ENCODE measurements around the gene TANC1. TPM values are rescaled to one million over a fixed set of nuclear protein-coding genes. Genes with fewer than 3 reads are reported as not detected.

The TANC1 gene
- total RNA-seq, 1 donor from 2014 or later: 84.1 TPM

- no peak for TF ChIP-seq CTCF (IDR thresholded peaks at IDR 0.05; ENCODE audit: unreplicated experiment)
- no peaks in the 10 kb centered on the region for H3K9me3 Mint-ChIP-seq (ENCODE audit: unreplicated experiment)
- H3K27me3 Mint-ChIP-seq (ENCODE audit: unreplicated experiment): peaks cover 4% of the 10 kb centered on the region
- H3K27ac Mint-ChIP-seq (ENCODE audit: unreplicated experiment): no peak overlapping the region
- H3K36me3 Mint-ChIP-seq (ENCODE audit: low read depth, unreplicated experiment): peaks cover 18% of the 10 kb centered on the region
- no peak overlapping the region for H3K4me3 Mint-ChIP-seq (ENCODE audit: unreplicated experiment)
- H3K4me1 Mint-ChIP-seq (ENCODE audit: unreplicated experiment): peaks cover 28% of the 10 kb centered on the region
- no peak for DNase-seq (ENCODE audit: low spot score)
Measured at GRCh38 chr2:158999458-158999857, 31.0 kb downstream of the TANC1 start.

- TF ChIP-seq CTCF (IDR thresholded peaks at IDR 0.05; ENCODE audit: unreplicated experiment): no peak
- Mint-ChIP-seq H3K9me3 (ENCODE audit: unreplicated experiment) (no peaks in the 10 kb centered on the region), H3K27me3 (ENCODE audit: unreplicated experiment) (peaks cover 4% of the 10 kb centered on the region), H3K4me1 (ENCODE audit: unreplicated experiment) (peaks cover 22% of the 10 kb centered on the region), H3K27ac (ENCODE audit: unreplicated experiment) (no peak overlapping the region), H3K4me3 (ENCODE audit: unreplicated experiment) (no peak overlapping the region), H3K36me3 (ENCODE audit: low read depth, unreplicated experiment) (peaks cover 24% of the 10 kb centered on the region)
- DNase-seq (ENCODE audit: low spot score): no peak
Measured at GRCh38 chr2:159000072-159000471, 31.6 kb downstream of the TANC1 start.

GRCh38 chr2:159002462-159003111, 34.1 kb downstream of the TANC1 start:
- Mint-ChIP-seq H3K4me1 (ENCODE audit: unreplicated experiment) (peaks cover 2% of the 10 kb centered on the region), H3K9me3 (ENCODE audit: unreplicated experiment) (no peaks in the 10 kb centered on the region), H3K27me3 (ENCODE audit: unreplicated experiment) (peaks cover 6% of the 10 kb centered on the region), H3K36me3 (ENCODE audit: low read depth, unreplicated experiment) (peaks cover 29% of the 10 kb centered on the region), H3K27ac (ENCODE audit: unreplicated experiment) (no peak overlapping the region), H3K4me3 (ENCODE audit: unreplicated experiment) (peak overlapping the region; percentile 60)
- no peak for DNase-seq (ENCODE audit: low spot score)
- TF ChIP-seq CTCF (IDR thresholded peaks at IDR 0.05; ENCODE audit: unreplicated experiment): no peak

- no peaks in the 10 kb centered on the region for H3K9me3 Mint-ChIP-seq (ENCODE audit: unreplicated experiment)
- no peaks in the 10 kb centered on the region for H3K4me1 Mint-ChIP-seq (ENCODE audit: unreplicated experiment)
- no peak overlapping the region for H3K27ac Mint-ChIP-seq (ENCODE audit: unreplicated experiment)
- H3K36me3 Mint-ChIP-seq (ENCODE audit: low read depth, unreplicated experiment): peaks cover 32% of the 10 kb centered on the region
- H3K27me3 Mint-ChIP-seq (ENCODE audit: unreplicated experiment): peaks cover 6% of the 10 kb centered on the region
- H3K4me3 Mint-ChIP-seq (ENCODE audit: unreplicated experiment): peak overlapping the region; percentile 9
- DNase-seq (ENCODE audit: low spot score): no peak
- TF ChIP-seq CTCF (IDR thresholded peaks at IDR 0.05; ENCODE audit: unreplicated experiment): no peak
Measured at GRCh38 chr2:159003555-159003954, 35.1 kb downstream of the TANC1 start.

- H3K4me3 Mint-ChIP-seq (ENCODE audit: unreplicated experiment): peak overlapping the region; percentile 42
- no peak overlapping the region for H3K27ac Mint-ChIP-seq (ENCODE audit: unreplicated experiment)
- DNase-seq (ENCODE audit: low spot score): no peak
- peaks cover 5% of the 10 kb centered on the region for H3K4me1 Mint-ChIP-seq (ENCODE audit: unreplicated experiment)
- H3K27me3 Mint-ChIP-seq (ENCODE audit: unreplicated experiment): peaks cover 6% of the 10 kb centered on the region
- no peaks in the 10 kb centered on the region for H3K9me3 Mint-ChIP-seq (ENCODE audit: unreplicated experiment)
- TF ChIP-seq CTCF (IDR thresholded peaks at IDR 0.05; ENCODE audit: unreplicated experiment): no peak
- peaks cover 40% of the 10 kb centered on the region for H3K36me3 Mint-ChIP-seq (ENCODE audit: low read depth, unreplicated experiment)
Measured at GRCh38 chr2:159004849-159005248, 36.4 kb downstream of the TANC1 start.
